WTC11 (cell line): ENCODE data around the gene PMF1.

Source experiments
- CTCF ChIP-seq: fragments of 200-600 bp; IDR thresholded peaks from 2 replicates; pipeline ENCODE4 v1.8.0; 2022; ENCODE audit warnings: antibody characterized with exemption
- ELF4 ChIP-seq: sonication (generic); formaldehyde crosslinking; IDR thresholded peaks from 2 replicates; pipeline ENCODE4 v1.8.1; 2022; ENCODE audit warnings: low read depth, mild to moderate bottlenecking, moderate library complexity, missing genetic modification reagents
- SP1 ChIP-seq: sonication (generic); formaldehyde crosslinking; conservative IDR thresholded peaks from 2 replicates; pipeline ENCODE4 v1.8.1; 2022; ENCODE audit warnings: missing genetic modification reagents
- TEAD4 ChIP-seq: sonication (generic); formaldehyde crosslinking; IDR thresholded peaks from 2 replicates; pipeline ENCODE4 v1.8.0; 2022; ENCODE audit warnings: mild to moderate bottlenecking, missing genetic modification reagents
- USF2 ChIP-seq: sonication (generic); formaldehyde crosslinking; IDR thresholded peaks from 2 replicates; pipeline ENCODE4 v1.8.1; 2023; ENCODE audit warnings: mild to moderate bottlenecking, missing genetic modification reagents, moderate library complexity

- TF ChIP-seq SP1 (CRISPR knock-in tag), result no peak
- TF ChIP-seq CTCF, result no peak
- no peak for TF ChIP-seq USF2 (CRISPR knock-in tag)
- TF ChIP-seq ELF4 (CRISPR knock-in tag), result no peak
- TF ChIP-seq TEAD4 (CRISPR knock-in tag), result no peak
Measured at GRCh38 chr1:156233426-156234127, 20.8 kb downstream of the PMF1 start.
